HepG2 (cell line): Measurements from ENCODE around the gene VARS1. TPM values are rescaled to one million over a fixed set of nuclear protein-coding genes. Genes with fewer than 3 reads are reported as not detected.

Source experiments
- ATAC-seq: fragments of 200-7000 bp; cut with Tn5 transposase; 3 replicates; pipeline ENCODE4 v1.9.1; 2020; ENCODE audit warnings: mild to moderate bottlenecking, moderate library complexity
- BruUV-seq: library from RNA; stranded (reverse); fragments of 400-500 nt; replicated peaks from 2 replicates; lab custom pipeline; 2021; lab: Mats Ljungman, UMichigan
- CTCF ChIA-PET: fragments of 300-600 bp; formaldehyde crosslinking; extraction: SDS; loops from one replicate; lab custom pipeline; 2021; ENCODE audit warnings: low total read pairs, inconsistent platforms, low intra/inter-chr PET ratio; lab: Yijun Ruan, JAX
- POLR2A ChIA-PET: fragments of 350-600 bp; sonication (Branson Sonifier 250); formaldehyde crosslinking; loops from one replicate; lab custom pipeline; 2020; ENCODE audit warnings: antibody characterized with exemption, inconsistent platforms; lab: Yijun Ruan, JAX
- DNase-seq: peaks from one replicate; pipeline ENCODE4 v3.0.0-alpha.2; 2015; ENCODE audit warnings: low spot score
- FAIRE-seq: peaks from 3 replicates; lab custom pipeline; 2011; peaks lifted over from hg19 to GRCh38; lab: Jason Lieb, UNC
- H2AFZ ChIP-seq: one replicate; pipeline ENCODE4 v1.6.1; 2011; ENCODE audit warnings: low read length, inconsistent platforms
- H3K27ac ChIP-seq: fragments of 300-600 bp; 3 replicates; pipeline ENCODE4 v1.8.0; 2011; ENCODE audit warnings: mixed run types, mild to moderate bottlenecking, mixed read lengths, low read length, inconsistent platforms; ENCODE audit not compliant: insufficient read depth; ENCODE audit errors: extremely low read length
- H3K27me3 ChIP-seq, 2 experiments: fragments of 200-600 bp in 1 of 2; 2 replicates in 1 of 2; 3 replicates in 1 of 2; pipeline versions ENCODE4 v1.6.0 to v1.8.0; 2011; ENCODE audit warnings: low read length in 2 of 2, mild to moderate bottlenecking in 2 of 2, moderate library complexity in 2 of 2, inconsistent platforms in 1 of 2; ENCODE audit not compliant: insufficient read depth in 2 of 2, control insufficient read depth in 1 of 2
- H3K36me3 ChIP-seq, 2 experiments: fragments of 200-600 bp in 1 of 2; replicated peaks in 1 of 2; 2 replicates in 1 of 2; 3 replicates in 1 of 2; pipeline versions ENCODE4 v1.5.1 to v1.8.0; 2011; ENCODE audit warnings: low read length in 2 of 2, inconsistent platforms in 1 of 2; ENCODE audit not compliant: insufficient read depth in 2 of 2, control insufficient read depth in 1 of 2
- H3K4me1 ChIP-seq: 2 replicates; pipeline ENCODE4 v1.5.1; 2012; ENCODE audit warnings: low read length, inconsistent platforms; ENCODE audit not compliant: insufficient read depth
- H3K4me2 ChIP-seq: 2 replicates; pipeline ENCODE4 v1.6.0; 2011; ENCODE audit warnings: low read depth, low read length, inconsistent platforms
- H3K4me3 ChIP-seq, 3 experiments: fragments of 200-600 bp in 1 of 3; sonication (generic), shearing (Covaris generic) in 1 of 3; replicated peaks in 1 of 3; 2 replicates each; pipeline ENCODE4 v1.5.1; 2011 to 2016; ENCODE audit warnings: low read length in 3 of 3, inconsistent platforms in 2 of 3, low read depth in 2 of 3, mild to moderate bottlenecking in 2 of 3, control low read depth in 1 of 3, mixed read lengths in 1 of 3; ENCODE audit not compliant: insufficient read depth in 1 of 3
- H3K79me2 ChIP-seq: one replicate; pipeline ENCODE4 v1.6.1; 2011; ENCODE audit warnings: low read length, inconsistent platforms; ENCODE audit not compliant: insufficient read depth
- H3K9ac ChIP-seq: 2 replicates; pipeline ENCODE4 v1.6.0; 2011; ENCODE audit warnings: mild to moderate bottlenecking, low read depth, low read length, inconsistent platforms; ENCODE audit not compliant: insufficient read depth
- H3K9me3 ChIP-seq: 2 replicates; pipeline ENCODE4 v1.5.1; 2012; ENCODE audit warnings: mild to moderate bottlenecking, low read length
- H4K20me1 ChIP-seq: 2 replicates; pipeline ENCODE4 v1.6.0; 2011; ENCODE audit warnings: inconsistent platforms, mild to moderate bottlenecking, low read length, moderate library complexity; ENCODE audit not compliant: insufficient read depth
- AGO2 ChIP-seq: fragments of 200-400 bp; formaldehyde crosslinking; optimal IDR thresholded peaks from 2 replicates; pipeline ENCODE3; 2017; ENCODE audit warnings: mild to moderate bottlenecking, low read depth, low read length, moderate library complexity
- BORCS8-MEF2B ChIP-seq: sonication (generic); formaldehyde crosslinking; IDR thresholded peaks from 2 replicates; pipeline ENCODE4 v1.8.0; 2022; ENCODE audit warnings: mild to moderate bottlenecking, missing genetic modification reagents
- KMT2B ChIP-seq: IDR thresholded peaks from 2 replicates; pipeline ENCODE4 v1.6.1; 2016; ENCODE audit warnings: missing genetic modification reagents, missing compliant biosample characterization
- PAWR ChIP-seq: sonication (generic); formaldehyde crosslinking; IDR thresholded peaks from 2 replicates; pipeline ENCODE4 v1.4.0; 2020; ENCODE audit warnings: missing genetic modification reagents, mild to moderate bottlenecking, borderline replicate concordance
- RBFOX2 ChIP-seq: fragments of 200-400 bp; formaldehyde crosslinking; IDR thresholded peaks from 2 replicates; pipeline ENCODE4 v1.6.1; 2017; ENCODE audit warnings: low read depth, mild to moderate bottlenecking, low read length
- SNAPC2 ChIP-seq: sonication (generic); formaldehyde crosslinking; IDR thresholded peaks from 2 replicates; pipeline ENCODE4 v1.8.1; 2022; ENCODE audit warnings: mild to moderate bottlenecking, missing genetic modification reagents
- TAF1 ChIP-seq: sonication (generic); formaldehyde crosslinking; IDR thresholded peaks from 2 replicates; pipeline ENCODE4 v1.4.0; 2020; ENCODE audit warnings: missing genetic modification reagents
- ZNF367 ChIP-seq: sonication (generic); formaldehyde crosslinking; IDR thresholded peaks from 2 replicates; pipeline ENCODE4 v1.4.0; 2020; ENCODE audit warnings: missing genetic modification reagents, borderline replicate concordance
- ZNF598 ChIP-seq: sonication (generic); formaldehyde crosslinking; IDR thresholded peaks from 2 replicates; pipeline ENCODE4 v1.5.1; 2020; ENCODE audit warnings: mild to moderate bottlenecking, missing genetic modification reagents, borderline replicate concordance
- ZNF687 ChIP-seq: sonication (generic); formaldehyde crosslinking; IDR thresholded peaks from 2 replicates; pipeline ENCODE4 v1.5.1; 2020; ENCODE audit warnings: mild to moderate bottlenecking, missing genetic modification reagents, moderate library complexity
- ZNF768 ChIP-seq: sonication (generic); formaldehyde crosslinking; IDR thresholded peaks from 2 replicates; pipeline ENCODE4 v1.4.0; 2020; ENCODE audit warnings: missing genetic modification reagents
- ZNF839 ChIP-seq: sonication (generic); formaldehyde crosslinking; IDR thresholded peaks from 2 replicates; pipeline ENCODE4 v1.4.0; 2020; ENCODE audit warnings: missing genetic modification reagents, mild to moderate bottlenecking, borderline replicate concordance
- ZSCAN25 ChIP-seq: sonication (generic); formaldehyde crosslinking; IDR thresholded peaks from 2 replicates; pipeline ENCODE4 v1.8.0; 2022; ENCODE audit warnings: mild to moderate bottlenecking, missing genetic modification reagents
- WGBS: methylation state at CpG from one replicate; pipeline ENCODE4 v1.1.6; 2017; ENCODE audit warnings: low lambda C conversion rate; 5-methylcytosine and 5-hydroxymethylcytosine counted together
- in situ Hi-C: cut with HindIII; loops from 2 replicates; pipeline ENCODE4 v1.10.0; 2017; ENCODE audit warnings: low pct_unique_long_range_greater_than_20kb; ENCODE audit not compliant: extremely low pct_ligation_motif_present
- intact Hi-C: fragments of 100-400 bp; cut with micrococcal nuclease; formaldehyde crosslinking; loops from one replicate; pipeline ENCODE4 v1.10.0; 2022; ENCODE audit not compliant: unreplicated experiment
- polyA plus RNA-seq, 8 experiments: library from polyadenylated mRNA; depleted of rRNA in 3 of 8; stranded (reverse) in 7 of 8; unstranded in 1 of 8; fragments of >200 nt; fragmentation: Illumina TruSeq in 4 of 8; extraction: Trizol in 4 of 8; gene quantifications; 2 replicates each; pipeline versions ENCODE4 v1.2.1 to v1.2.3, GENCODE V29; 2011 to 2016; ENCODE audit warnings: low read depth in 4 of 8, missing spikeins in 1 of 8, mixed read lengths in 1 of 8; ENCODE audit not compliant: insufficient read depth in 1 of 8
- total RNA-seq, 5 experiments: library from RNA; depleted of rRNA; stranded (reverse); fragments of >200 nt; fragmentation: Illumina TruSeq; extraction: Trizol; gene quantifications; 2 replicates each; pipeline ENCODE4 v1.2.3, GENCODE V29; 2016; ENCODE audit warnings: low read depth in 1 of 5
- TF ChIP-seq, protein P1 (sequence below): sonication (generic); formaldehyde crosslinking; IDR thresholded peaks from 2 replicates; pipeline ENCODE4 v1.5.1; 2020; ENCODE audit warnings: mild to moderate bottlenecking, missing genetic modification reagents

VARS1 gene
- total and polyA plus RNA-seq, 2 of the 13 experiments (the other 11 are each of a cell fraction or from before 2014, with no cell fraction given): 14.7 to 56.1 TPM

- Histone ChIP-seq H3K36me3 (peaks cover 36 to 42% of the 10 kb centered on the region in 2 experiments), H3K79me2 (no peaks in the 10 kb centered on the region), H3K9ac (no peak overlapping the region), H2AFZ (no peak overlapping the region), H3K4me3 (no peak overlapping the region), H3K9me3 (no peaks in the 10 kb centered on the region), H3K27ac (peak overlapping the region; percentile 70), H3K27me3 (no peaks in the 10 kb centered on the region), H4K20me1 (no peaks in the 10 kb centered on the region), H3K4me2 (0 out of 2 replicates have a peak overlapping the region, but pooled peaks have one; percentile 88), H3K4me1 (peaks cover 47% of the 10 kb centered on the region)
- ChIA-PET CTCF (no interaction called here), POLR2A (interaction anchor here (1.1 to 8.2 kb wide), 15 partner anchors 8 to 126 kb away, joined by 3 to 66 read pairs (median 10); partner anchors contain the start of genes BAG6, CLIC1, HSPA1A and HSPA1B)
- in situ Hi-C loops: no loop called here
- WGBS: 97% methylated on average over 14 of the region's 43 CpGs
- no peak for ATAC-seq
- intact Hi-C loops: loop anchor here (10.0 kb wide), 1 partner anchor 146 kb away; the partner anchor contains the start of gene C2
- TF ChIP-seq PAWR (no peak), RBFOX2 (peak; percentile 66), KMT2B (CRISPR knock-in tag) (no peak), AGO2 (peak; percentile 57), ZNF768 (CRISPR knock-in tag) (peak; percentile 28; the same call in 1 of the 2 replicates), ZNF598 (CRISPR knock-in tag) (no peak), ZNF367 (CRISPR knock-in tag) (no peak), ZSCAN25 (CRISPR knock-in tag) (no peak), TAF1 (CRISPR knock-in tag) (no peak), BORCS8-MEF2B (no peak), ZNF687 (0 out of 2 replicates have a peak, but pooled peaks have one; percentile 19), SNAPC2 (no peak), ZNF839 (CRISPR knock-in tag) (0 out of 2 replicates have a peak, but pooled peaks have one; percentile 62)
- TF ChIP-seq, protein P1, sequence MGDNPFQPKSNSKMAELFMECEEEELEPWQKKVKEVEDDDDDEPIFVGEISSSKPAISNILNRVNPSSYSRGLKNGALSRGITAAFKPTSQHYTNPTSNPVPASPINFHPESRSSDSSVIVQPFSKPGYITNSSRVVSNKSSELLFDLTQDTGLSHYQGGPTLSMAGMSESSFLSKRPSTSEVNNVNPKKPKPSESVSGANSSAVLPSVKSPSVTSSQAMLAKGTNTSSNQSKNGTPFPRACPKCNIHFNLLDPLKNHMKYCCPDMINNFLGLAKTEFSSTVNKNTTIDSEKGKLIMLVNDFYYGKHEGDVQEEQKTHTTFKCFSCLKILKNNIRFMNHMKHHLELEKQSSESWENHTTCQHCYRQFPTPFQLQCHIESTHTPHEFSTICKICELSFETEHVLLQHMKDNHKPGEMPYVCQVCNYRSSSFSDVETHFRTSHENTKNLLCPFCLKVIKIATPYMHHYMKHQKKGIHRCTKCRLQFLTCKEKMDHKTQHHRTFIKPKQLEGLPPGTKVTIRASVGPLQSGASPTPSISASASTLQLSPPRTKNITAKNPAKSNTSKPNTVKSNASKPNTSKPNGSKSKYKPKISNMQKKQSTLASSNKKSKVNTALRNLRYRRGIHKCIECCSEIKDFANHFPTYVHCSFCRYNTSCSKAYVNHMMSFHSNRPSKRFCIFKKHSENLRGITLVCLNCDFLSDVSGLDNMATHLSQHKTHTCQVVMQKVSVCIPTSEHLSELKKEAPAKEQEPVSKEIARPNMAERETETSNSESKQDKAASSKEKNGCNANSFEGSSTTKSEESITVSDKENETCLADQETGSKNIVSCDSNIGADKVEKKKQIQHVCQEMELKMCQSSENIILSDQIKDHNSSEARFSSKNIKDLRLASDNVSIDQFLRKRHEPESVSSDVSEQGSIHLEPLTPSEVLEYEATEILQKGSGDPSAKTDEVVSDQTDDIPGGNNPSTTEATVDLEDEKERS (CRISPR knock-in tag): no peak
- DNase-seq: no peak
- no TSS peak for BruUV-seq
- no peak for FAIRE-seq
These were observed 16.3 kb downstream of the VARS1 start for GRCh38 chr6:31778999-31779885.
